KBM-7 (cell line): ENCODE results near the gene USP9Y.

Experiments
- DNase-seq: peaks from one replicate; pipeline ENCODE4 v3.0.0-alpha.2; 2015
- in situ Hi-C: fragments of 300-500 bp; cut with MboI; formaldehyde crosslinking; loops from 2 replicates; pipeline ENCODE4 v1.14.3; 2020; ENCODE audit warnings: low sequenced_read_pairs, low pct_unique_long_range_greater_than_20kb, mixed read lengths

Gene USP9Y

DNA sequence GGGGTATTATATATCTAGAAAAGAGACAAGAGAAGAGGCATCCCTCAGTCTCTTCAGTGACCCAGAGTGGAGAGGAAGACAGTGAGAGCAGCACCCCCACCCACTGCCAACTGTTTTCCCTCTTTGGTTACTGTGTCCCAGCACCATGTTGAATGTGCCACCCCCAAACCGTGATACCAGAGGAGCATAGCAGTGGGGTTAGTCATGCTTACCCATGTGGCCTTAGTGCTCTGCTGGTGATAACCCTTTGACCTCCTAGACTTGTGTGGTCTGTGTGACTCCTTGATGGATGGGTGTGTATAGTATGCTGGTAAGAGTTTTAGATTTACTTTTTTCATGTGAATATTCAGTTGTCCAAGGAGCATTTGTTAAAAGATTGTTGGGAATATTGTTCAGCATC is 48.3 kb downstream of the USP9Y start:
- in situ Hi-C loops: no loop called here
- no peak for DNase-seq

DNA sequence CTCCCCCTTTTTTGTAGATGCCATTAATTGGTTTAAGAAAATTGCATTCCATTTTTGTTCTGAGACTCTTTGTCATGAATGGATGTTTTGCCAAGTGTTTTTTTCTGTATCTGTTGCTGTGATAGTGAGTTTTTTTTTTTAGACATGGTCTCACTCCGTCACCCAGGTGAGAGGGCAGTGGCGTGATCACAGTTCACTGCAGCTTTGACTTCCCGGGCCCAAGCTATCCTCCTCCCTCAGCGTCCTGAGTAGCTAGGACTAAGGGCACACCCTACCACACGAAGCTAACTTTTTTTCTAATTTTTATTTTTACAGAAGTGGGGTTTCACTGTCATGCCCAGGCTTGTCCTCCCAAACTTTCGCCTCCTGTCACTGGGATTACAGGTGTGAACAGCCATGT is 51.8 kb downstream of the USP9Y start:
- DNase-seq: no peak
- in situ Hi-C loops: no loop called here

DNA sequence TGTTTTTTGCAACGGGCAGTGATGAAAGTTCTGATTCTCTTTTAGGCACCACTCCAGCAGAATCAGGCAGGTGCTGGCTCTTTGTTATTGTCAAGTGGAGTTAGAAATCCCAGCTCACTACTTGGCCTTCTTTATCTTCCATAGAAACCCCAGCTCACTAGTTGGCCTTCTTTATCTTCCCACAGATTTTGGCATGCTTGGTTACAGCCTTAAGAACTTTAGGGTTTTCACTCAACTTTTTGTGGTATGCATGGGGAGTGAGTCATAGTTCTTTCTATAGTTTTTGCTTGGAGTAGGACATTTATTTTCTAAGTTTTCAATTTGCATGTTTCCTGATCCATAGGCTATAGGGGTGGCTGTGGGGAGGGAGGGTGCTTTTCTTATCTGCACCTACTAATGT is 55.0 kb downstream of the USP9Y start:
- DNase-seq: no peak
- in situ Hi-C loops: no loop called here

- in situ Hi-C loops: no loop called here
- no peak for DNase-seq
These were observed 64.9 kb downstream of the USP9Y start for GRCh38 chrY:12765976-12766375.

DNA sequence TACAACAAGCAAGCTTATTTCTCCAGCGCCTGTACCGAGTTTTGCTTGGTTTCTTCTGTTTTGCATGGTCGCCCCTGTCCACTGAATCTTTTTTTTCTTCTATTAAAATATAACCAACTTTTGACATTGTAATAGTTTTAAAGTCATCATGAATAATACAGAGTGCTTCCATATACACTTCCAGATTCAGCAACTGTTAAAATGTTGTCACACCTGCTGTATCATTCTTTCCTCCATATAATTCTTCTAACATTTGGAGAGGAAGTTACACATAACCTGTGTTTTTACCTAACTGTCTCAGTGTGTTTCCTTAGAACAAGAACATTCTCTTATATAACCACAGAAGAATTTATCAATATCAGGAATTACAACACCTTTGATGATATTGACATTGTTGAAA is 83.5 kb downstream of the USP9Y start:
- in situ Hi-C loops: no loop called here
- no peak for DNase-seq

DNA sequence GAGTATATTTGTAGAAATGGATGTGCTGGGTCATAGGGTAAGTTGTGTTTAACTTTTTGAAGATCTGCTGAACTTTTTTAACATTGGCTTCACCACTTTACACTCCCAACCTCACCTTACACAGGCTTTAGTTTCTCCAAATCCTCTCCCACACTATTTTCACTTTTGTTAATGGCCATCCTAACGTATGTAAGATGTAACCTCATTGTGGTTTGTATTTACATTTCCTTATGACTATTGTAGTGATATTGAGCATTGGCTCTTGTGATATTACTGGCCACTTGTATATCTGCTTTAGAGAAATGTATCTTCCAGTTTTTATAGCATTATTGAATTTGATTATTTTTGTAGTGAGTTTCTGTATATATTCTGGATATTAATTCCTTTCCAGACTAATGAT is 93.0 kb downstream of the USP9Y start:
- in situ Hi-C loops: no loop called here
- no peak for DNase-seq

DNA sequence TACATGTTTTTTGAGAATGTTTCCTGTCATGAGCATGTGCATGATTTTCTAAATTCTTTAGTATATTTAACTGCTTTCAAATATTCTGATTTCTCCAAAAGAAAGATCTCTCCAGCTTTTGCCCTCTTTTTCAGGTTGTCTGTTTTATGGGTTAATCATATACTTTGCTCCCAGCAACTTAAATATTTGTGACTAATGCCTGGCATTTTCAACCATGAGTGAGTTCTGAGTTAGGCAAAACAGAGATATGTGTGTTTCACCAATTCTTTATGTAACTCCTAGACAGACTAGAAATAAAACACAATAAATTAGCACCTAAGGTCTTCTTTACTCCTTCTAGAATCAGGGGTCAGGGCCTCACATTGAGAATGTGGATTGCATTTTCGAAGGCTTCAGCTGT is 107.0 kb downstream of the USP9Y start:
- in situ Hi-C loops: no loop called here
- no peak for DNase-seq

DNA sequence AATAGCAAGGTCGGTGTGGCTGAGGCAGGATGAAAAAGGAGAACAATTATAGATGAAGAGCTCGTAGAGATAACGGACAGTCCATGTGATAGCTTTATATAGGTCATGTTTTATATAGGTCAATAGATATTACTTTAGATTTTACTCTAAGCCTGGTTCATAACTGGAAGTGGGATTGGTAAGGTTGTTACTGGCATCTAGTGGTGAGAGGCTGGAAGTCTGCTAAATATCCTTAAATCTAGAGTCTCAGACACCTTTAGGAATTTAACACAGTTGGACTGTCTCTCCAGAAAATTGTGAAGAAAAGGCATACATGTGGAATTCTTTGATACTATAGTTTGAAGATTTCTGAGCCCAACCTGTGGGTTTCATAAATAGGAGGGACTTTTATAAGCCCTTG is 108.0 kb downstream of the USP9Y start:
- DNase-seq: peak; percentile 55
- in situ Hi-C loops: no loop called here

DNA sequence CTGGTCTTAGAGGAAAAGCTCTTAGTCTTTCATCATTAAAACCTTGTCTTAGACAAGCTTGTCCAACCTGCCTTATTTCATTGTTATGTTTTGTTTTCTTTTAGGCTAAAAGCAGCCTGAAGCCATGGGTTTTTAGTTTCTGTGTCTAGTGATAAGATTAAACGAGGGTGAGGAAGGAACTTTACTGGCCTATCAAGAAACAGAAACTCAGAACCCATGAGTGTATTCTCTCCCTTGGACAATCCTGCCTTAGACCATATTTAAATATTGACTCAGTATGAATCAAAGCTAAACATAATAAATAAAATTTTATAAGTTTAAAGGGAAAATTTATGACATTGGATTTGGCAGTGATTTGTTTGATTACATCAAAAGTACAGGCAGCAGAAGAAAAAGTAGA is 122.4 kb downstream of the USP9Y start:
- in situ Hi-C loops: no loop called here
- no peak for DNase-seq

DNA sequence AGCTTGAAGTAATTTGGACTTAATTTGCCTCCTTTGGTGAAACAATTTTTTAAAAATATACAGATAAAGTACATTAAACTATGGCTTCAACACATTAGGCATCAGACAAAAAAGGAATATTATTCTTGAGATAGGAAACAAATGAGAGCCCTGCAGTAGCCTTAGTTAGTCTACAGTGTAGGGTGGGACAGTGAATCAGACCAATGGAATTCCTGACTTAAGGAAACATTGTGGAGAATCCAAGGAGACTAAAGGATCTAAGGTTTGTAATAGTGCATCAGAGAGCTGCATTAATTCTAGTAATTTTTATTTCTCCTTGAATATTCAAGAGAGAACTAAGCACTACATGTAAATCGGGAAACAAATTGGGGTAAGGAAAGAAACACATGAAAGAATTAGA is 125.8 kb downstream of the USP9Y start:
- in situ Hi-C loops: no loop called here
- no peak for DNase-seq

DNA sequence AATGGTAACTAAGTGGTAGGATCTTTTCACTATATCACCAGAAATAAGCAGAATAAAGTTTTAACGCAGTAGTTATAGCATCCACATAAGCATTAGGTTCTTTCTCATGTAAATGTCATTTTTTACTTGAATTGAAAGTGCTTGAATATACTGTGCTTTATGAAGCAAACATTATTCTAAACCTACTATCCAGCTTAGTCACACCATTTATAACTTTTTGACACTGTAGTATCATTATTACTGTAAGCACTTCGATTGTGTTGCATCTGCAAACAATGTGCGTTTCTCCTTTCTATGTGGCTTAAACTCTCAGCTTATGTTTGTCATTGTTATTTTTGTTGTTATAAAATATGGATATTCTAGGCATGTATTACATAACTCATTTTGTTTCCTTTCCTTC is 132.3 kb downstream of the USP9Y start:
- in situ Hi-C loops: no loop called here
- no peak for DNase-seq

DNA sequence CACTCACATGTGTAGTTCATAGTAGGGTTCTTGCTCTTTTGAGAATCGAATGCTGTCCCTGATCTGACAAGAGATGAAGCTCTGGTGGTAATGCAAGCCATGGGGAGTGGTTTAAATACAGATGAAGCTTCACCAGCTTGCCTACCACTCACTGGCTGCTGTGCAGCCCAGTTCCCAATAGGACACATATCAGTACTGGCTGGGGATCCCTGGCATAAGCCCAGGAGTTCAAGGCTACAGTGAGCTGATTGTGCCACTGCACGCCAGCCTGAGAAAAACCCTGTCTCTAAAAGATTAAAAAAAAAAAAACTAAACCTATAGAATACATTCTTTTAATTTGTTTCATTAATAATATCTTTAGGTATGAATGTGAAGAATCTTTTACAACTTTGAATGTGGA is 136.5 kb downstream of the USP9Y start:
- in situ Hi-C loops: no loop called here
- DNase-seq: no peak

DNA sequence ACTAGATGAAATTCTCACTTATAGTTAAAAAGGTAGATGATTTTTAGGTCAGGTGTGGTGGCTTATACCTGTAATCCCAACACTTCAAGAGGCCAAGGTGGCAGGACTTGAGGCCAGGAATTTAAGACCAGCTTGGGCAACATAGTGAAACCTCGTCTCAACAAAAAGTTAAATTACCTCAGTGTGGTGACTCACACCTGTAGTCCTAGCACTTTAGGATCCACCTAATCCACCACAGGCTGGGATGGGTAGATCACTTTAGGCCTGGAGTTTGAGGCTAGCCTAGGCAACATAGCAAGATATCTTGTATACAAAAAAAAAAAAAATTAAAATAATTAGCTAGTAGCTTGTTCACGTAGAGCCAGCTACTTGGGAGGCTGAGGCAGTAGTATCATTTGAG is 140.3 kb downstream of the USP9Y start:
- DNase-seq: no peak
- in situ Hi-C loops: no loop called here

DNA sequence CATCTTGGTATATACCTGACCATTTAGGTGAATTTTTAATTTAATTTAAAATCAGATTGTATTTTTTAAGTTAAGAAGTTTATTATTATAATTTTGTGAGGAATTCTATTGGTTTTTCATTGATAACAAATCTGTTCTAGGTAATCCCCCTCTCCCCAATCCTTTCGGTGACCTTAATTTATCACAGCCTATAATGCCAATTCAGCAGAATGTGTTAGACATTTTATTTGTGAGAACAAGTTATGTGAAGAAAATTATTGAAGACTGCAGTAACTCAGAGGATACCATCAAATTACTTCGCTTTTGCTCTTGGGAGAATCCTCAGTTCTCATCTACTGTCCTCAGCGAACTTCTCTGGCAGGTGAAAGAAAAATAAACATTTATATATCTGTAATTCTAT is 145.8 kb downstream of the USP9Y start:
- no peak for DNase-seq
- in situ Hi-C loops: no loop called here

DNA sequence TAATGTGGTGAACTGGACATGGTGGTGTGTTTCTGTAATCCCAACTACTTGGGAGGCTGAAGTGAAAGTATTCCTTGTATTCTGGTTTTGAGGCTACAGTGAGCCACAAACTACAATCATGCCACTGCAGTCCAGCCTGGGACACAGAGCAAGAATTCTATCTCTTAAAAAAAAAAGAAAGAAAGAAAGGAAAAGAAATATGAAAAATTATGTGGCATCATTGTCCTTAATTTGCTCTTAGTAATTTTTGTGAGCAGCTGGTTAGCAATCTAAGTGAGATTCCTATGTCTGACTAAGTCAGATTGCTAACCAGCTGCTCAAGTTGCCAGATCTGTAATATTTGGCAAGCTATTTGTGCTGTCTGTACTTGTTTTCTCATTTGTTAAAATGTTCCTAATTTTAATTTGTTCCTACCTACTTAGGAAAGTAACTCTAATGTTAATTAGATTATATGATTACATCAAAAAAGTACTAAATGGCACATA is 154.8 kb downstream of the USP9Y start:
- DNase-seq: no peak
- in situ Hi-C loops: no loop called here

DNA sequence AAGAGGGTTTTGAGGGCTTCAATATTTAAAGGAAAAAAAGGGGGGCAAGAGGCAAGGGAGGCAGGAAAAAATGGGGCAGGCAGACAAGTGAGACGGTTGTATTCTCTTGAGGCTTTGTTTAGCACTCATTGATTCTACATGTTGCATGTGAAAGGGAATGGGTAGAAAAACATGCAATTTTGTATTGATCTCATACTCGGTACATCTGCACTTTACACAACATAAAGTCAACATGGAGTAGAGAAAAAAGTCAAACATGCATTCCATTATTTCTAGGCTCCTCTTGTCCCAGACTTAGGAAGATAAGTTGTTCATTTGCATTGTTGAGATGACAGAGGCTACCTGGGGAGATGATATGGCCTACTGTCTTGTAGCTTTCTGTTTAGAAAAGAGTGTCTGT is 166.9 kb downstream of the USP9Y start:
- DNase-seq: no peak
- in situ Hi-C loops: no loop called here

DNA sequence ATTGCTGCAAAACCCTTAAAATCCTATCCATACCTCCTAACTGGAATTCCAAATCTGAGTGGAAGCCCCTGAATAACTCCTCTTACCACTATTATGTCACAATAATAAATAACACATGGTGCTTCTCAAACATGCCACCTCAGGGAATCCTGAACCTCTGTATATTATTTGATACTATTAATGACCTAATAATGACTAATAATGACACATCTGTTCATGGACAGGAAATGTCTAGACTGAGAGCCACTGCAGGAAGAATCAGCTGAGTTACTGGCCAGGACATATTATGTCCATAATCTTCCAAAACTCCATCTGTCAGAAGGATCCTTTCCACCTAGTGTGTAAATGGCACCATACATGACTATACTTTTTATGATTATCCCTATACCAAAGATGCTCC is 195.9 kb downstream of the USP9Y start:
- in situ Hi-C loops: no loop called here
- no peak for DNase-seq

GRCh38 chrY:12898604-12899003 is 197.6 kb downstream of the USP9Y start:
- in situ Hi-C loops: no loop called here
- peak; percentile 46 for DNase-seq

DNA sequence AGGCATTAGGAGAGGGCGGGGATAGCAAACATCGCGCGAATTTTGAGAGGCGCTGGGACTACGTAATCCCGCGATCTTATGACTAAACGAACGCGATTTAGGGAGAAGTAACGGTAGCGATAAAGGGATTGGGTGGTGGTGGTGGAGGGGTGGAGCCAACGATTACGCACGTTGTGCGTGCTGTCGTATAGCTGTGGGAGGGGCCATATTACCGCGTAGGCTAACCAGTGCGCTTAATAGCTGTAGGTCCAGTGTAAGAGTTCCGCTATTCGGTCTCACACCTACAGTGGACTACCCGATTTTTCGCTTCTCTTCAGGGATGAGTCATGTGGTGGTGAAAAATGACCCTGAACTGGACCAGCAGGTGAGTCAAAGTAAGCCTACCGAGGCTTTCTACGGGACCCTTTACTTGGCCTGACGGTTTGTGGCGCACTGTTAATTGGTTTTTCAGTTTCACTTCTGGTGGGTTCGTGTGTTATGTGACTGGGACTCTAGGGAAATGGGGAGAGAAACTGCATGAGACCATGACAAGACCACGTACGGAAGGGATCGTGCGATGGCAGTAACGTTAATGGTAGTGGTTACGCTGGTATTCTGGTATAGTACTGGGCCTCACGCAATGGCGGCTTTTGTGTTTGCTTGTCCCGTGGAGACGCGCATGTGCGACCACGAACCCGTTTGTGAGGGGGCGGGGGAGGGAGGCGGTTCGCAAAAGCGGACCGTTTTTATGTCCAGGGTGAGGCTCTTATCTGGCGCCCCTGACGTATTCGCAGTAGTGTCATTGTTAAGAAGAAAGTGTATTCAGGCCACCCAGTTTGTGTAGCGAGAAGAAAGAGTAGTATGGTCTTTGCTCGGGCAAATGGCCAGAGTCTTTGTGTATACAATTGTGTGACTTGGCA is 203.8 kb downstream of the USP9Y start, which contains the start of gene DDX3Y:
DDX3Y (plus strand) TSS at position 251 of the 899 bp plus-strand sequence; CDS start at position 320, 69 bp downstream.
- DNase-seq: peak; percentile 97
- in situ Hi-C loops: no loop called here

DNA sequence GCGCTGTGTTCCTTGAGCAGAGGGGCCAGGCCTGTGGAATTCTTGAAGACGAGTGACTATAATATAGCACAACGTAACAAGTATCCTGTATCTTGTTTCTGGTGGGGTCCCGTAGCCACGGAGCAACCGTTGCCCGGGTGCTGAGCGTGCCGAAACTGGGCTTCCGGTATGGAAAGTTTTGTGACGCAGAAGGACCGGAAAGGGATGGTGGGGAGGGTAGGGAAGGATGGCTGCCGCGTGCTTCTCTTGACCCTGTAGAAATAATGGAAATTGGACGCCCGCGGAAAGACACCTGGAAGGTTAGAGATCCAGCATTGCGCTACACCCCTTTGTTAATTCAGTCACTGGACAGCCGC is 204.5 kb downstream of the USP9Y start:
- in situ Hi-C loops: no loop called here
- peak; percentile 89 for DNase-seq

DNA sequence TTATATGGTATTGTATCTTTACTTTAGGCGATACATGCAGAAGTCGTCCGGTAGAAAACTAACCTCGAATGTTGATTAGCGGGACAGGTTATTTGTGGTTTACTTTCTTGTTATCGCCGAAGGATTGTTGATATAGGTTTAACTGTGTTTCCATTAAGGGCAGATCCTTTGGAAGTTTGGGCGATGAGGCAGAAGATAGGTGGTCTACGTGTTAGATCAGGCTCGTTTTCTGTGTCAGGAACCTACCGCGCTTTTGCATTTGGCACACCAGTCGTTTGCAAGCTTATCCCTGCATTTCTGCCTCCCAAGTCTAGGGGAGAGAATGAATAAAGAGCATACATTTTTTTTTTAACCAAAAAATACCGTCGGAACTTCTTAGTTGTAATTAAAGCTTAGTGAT is 204.9 kb downstream of the USP9Y start:
- DNase-seq: no peak
- in situ Hi-C loops: no loop called here
